Hepatocyte (in vitro differentiated cells): ENCODE results near the gene FBN3. TPM values are rescaled to one million over a fixed set of nuclear protein-coding genes. Genes with fewer than 3 reads are reported as not detected.

ENCODE experiments used
- DNase-seq: peaks from one replicate; pipeline ENCODE4 v3.0.0-alpha.2; 2016; ENCODE audit warnings: low spot score
- H2AFZ ChIP-seq: fragments of 200-600 bp; sonication (generic); 2 replicates; pipeline ENCODE4 v1.6.0; 2016; ENCODE audit warnings: antibody characterized with exemption, mild to moderate bottlenecking
- H3K27ac ChIP-seq: fragments of 200-600 bp; sonication (generic); 2 replicates; pipeline ENCODE4 v1.5.1; 2016; ENCODE audit warnings: mild to moderate bottlenecking
- H3K27me3 ChIP-seq: fragments of 200-600 bp; sonication (generic); 2 replicates; pipeline ENCODE4 v1.6.1; 2016
- H3K36me3 ChIP-seq: fragments of 200-600 bp; sonication (generic); replicated peaks from 2 replicates; pipeline ENCODE4 v1.5.1; 2016; ENCODE audit warnings: low read depth; ENCODE audit not compliant: insufficient read depth
- H3K4me1 ChIP-seq: fragments of 200-600 bp; sonication (generic); 2 replicates; pipeline ENCODE4 v1.5.1; 2016; ENCODE audit warnings: mild to moderate bottlenecking, moderate library complexity; ENCODE audit not compliant: insufficient read depth
- H3K4me2 ChIP-seq: fragments of 200-600 bp; sonication (generic); 2 replicates; pipeline ENCODE4 v1.6.0; 2016
- H3K4me3 ChIP-seq: fragments of 200-600 bp; sonication (generic); 2 replicates; pipeline ENCODE4 v1.5.1; 2016; ENCODE audit warnings: mild to moderate bottlenecking
- H3K79me2 ChIP-seq: fragments of 200-600 bp; sonication (generic); 2 replicates; pipeline ENCODE4 v1.6.0; 2017; ENCODE audit warnings: mild to moderate bottlenecking
- H3K9me2 ChIP-seq: fragments of 200-600 bp; sonication (generic); replicated peaks from 2 replicates; pipeline ENCODE4 v1.6.0; 2017; ENCODE audit warnings: mild to moderate bottlenecking; ENCODE audit not compliant: insufficient read depth
- H3K9me3 ChIP-seq: fragments of 200-600 bp; sonication (generic); 2 replicates; pipeline ENCODE4 v1.5.1; 2016; ENCODE audit warnings: low read depth, mild to moderate bottlenecking
- H4K20me1 ChIP-seq: fragments of 200-600 bp; sonication (generic); 2 replicates; pipeline ENCODE4 v1.6.0; 2016; ENCODE audit warnings: mild to moderate bottlenecking; ENCODE audit not compliant: insufficient read depth, poor library complexity, severe bottlenecking
- CTCF ChIP-seq: fragments of 200-600 bp; sonication (generic); IDR thresholded peaks from 2 replicates; pipeline ENCODE4 v1.5.1; 2016; ENCODE audit warnings: antibody characterized with exemption, mild to moderate bottlenecking; ENCODE audit not compliant: poor library complexity
- EZH2 ChIP-seq: fragments of 200-600 bp; sonication (generic); IDR thresholded peaks from 2 replicates; pipeline ENCODE4 v1.6.1; 2016; ENCODE audit warnings: antibody characterized with exemption, mild to moderate bottlenecking, borderline replicate concordance
- EZH2phosphoT487 ChIP-seq: fragments of 200-600 bp; sonication (generic); IDR thresholded peaks from one replicate; pipeline ENCODE4 v1.6.1; 2018; ENCODE audit warnings: antibody characterized with exemption, mild to moderate bottlenecking, low read depth, moderate library complexity; ENCODE audit not compliant: unreplicated experiment, severe bottlenecking
- whole genome bisulfite sequencing: methylation state at CpG from one replicate; pipeline ENCODE4 v1.1.6; 2016; ENCODE audit warnings: low lambda C conversion rate; ENCODE audit errors: missing lambda C conversion rate; 5-methylcytosine and 5-hydroxymethylcytosine counted together
- polyA plus RNA-seq: library from polyadenylated mRNA; unstranded; fragments of >200 nt; fragmentation: Nextera tagmentation; extraction: Ambion mirVana; gene quantifications from 2 replicates; pipeline ENCODE4 v1.2.1, GENCODE V29; 2016
- total RNA-seq: library from RNA; depleted of rRNA; stranded (reverse); fragments of >200 nt; gene quantifications from 2 replicates; pipeline ENCODE4 v1.2.3, GENCODE V29; 2014

Gene FBN3
- total and polyA plus RNA-seq, 2 experiments from 2014 or later = 7.5 to 11.5 TPM

DNA sequence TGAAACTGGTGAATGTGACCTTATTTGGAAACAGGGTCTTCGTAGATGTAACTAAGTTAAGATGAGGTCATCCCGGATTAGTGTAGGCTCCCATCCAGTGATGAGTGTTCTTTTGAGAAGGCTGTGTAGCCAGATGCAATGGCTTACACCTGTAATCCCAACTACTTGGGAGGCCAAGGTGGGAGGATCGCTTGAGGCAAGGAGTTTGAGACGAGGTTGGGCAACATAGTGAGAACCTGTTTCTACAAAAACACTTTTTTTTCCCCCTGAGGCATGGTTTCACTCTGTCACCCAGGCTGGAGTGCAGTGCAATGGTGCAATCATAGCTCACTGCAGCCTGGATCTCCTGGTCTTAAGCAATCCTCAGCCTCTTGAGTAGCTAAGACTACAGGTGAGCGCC is 36.4 kb downstream of the FBN3 start:
- no peaks in the 10 kb centered on the region for H3K36me3 ChIP-seq
- no peak overlapping the region for H3K4me2 ChIP-seq
- no peaks in the 10 kb centered on the region for H3K79me2 ChIP-seq
- peak; percentile 58 for DNase-seq
- H3K9me3 ChIP-seq = no peaks in the 10 kb centered on the region
- TF ChIP-seq EZH2phosphoT487 = no peak
- no peak overlapping the region for H3K4me3 ChIP-seq
- H3K27me3 ChIP-seq = no peaks in the 10 kb centered on the region
- H3K27ac ChIP-seq = no peak overlapping the region
- no peaks in the 10 kb centered on the region for H3K4me1 ChIP-seq
- no peak overlapping the region for H2AFZ ChIP-seq
- H3K9me2 ChIP-seq = no peaks in the 10 kb centered on the region
- 71% methylated on average over 5 of the region's 5 CpGs for WGBS
- H4K20me1 ChIP-seq = no peaks in the 10 kb centered on the region

GRCh38 chr19:8111376-8111775 is 38.0 kb downstream of the FBN3 start:
- Histone ChIP-seq H3K27me3 (no peaks in the 10 kb centered on the region), H4K20me1 (no peaks in the 10 kb centered on the region), H3K9me3 (no peaks in the 10 kb centered on the region), H3K36me3 (no peaks in the 10 kb centered on the region), H3K9me2 (no peaks in the 10 kb centered on the region), H3K4me3 (no peak overlapping the region), H3K4me1 (no peaks in the 10 kb centered on the region), H3K79me2 (no peaks in the 10 kb centered on the region), H3K27ac (no peak overlapping the region), H3K4me2 (no peak overlapping the region), H2AFZ (no peak overlapping the region)
- no peak for TF ChIP-seq EZH2phosphoT487
- no peak for TF ChIP-seq CTCF
- no peak for TF ChIP-seq EZH2
- DNase-seq = no peak
- 94% methylated on average over 11 of the region's 16 CpGs for WGBS

DNA sequence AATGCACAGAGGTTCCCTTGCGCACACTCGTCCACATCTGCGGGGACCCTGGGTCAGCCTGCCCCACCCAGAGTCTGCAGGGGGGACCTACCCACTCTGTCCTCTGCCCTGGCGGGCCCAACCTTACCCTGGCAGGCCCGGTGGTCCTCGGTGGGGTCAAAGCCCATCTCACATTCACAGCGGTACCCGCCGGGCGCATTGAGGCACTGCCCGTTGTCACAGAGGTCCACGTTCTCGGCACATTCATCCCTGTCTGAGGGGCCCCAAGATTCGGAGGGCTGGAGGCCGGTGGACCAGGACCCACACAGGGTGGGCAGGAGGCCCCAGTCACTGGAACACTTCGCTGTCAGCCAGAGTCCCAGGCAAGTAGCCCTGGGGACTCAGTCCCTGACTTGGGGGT is 38.5 kb downstream of the FBN3 start:
- Histone ChIP-seq H3K9me2 (no peaks in the 10 kb centered on the region), H3K79me2 (no peaks in the 10 kb centered on the region), H3K27ac (no peak overlapping the region), H3K4me2 (no peak overlapping the region), H2AFZ (no peak overlapping the region), H4K20me1 (no peaks in the 10 kb centered on the region), H3K4me3 (no peak overlapping the region), H3K9me3 (no peaks in the 10 kb centered on the region), H3K4me1 (no peaks in the 10 kb centered on the region), H3K27me3 (no peaks in the 10 kb centered on the region), H3K36me3 (no peaks in the 10 kb centered on the region)
- DNase-seq = no peak
- TF ChIP-seq EZH2phosphoT487 (no peak), EZH2 (no peak), CTCF (no peak)
- 98% methylated on average over 16 of the region's 16 CpGs for WGBS

GRCh38 chr19:8109890-8110662 is 39.3 kb downstream of the FBN3 start:
- no peaks in the 10 kb centered on the region for H3K27me3 ChIP-seq
- no peaks in the 10 kb centered on the region for H3K4me1 ChIP-seq
- no peaks in the 10 kb centered on the region for H3K36me3 ChIP-seq
- no peaks in the 10 kb centered on the region for H3K79me2 ChIP-seq
- WGBS = 96% methylated on average over 7 of the region's 7 CpGs
- no peaks in the 10 kb centered on the region for H3K9me2 ChIP-seq
- H3K27ac ChIP-seq = no peak overlapping the region
- TF ChIP-seq EZH2phosphoT487 (no peak), EZH2 (no peak), CTCF (no peak)
- no peak for DNase-seq
- H3K4me2 ChIP-seq = no peak overlapping the region
- H3K4me3 ChIP-seq = no peak overlapping the region
- H2AFZ ChIP-seq = no peak overlapping the region
- no peaks in the 10 kb centered on the region for H3K9me3 ChIP-seq
- no peaks in the 10 kb centered on the region for H4K20me1 ChIP-seq
